GM12878 (cell line): ENCODE measurements around the gene AP1M2. TPM values are rescaled to one million over a fixed set of nuclear protein-coding genes. Genes with fewer than 3 reads are reported as not detected.

Experiments used
- ATAC-seq: fragments of 200-7000 bp; cut with Tn5 transposase; 3 replicates; pipeline ENCODE4 v1.9.1; 2020; ENCODE audit warnings: mild to moderate bottlenecking, moderate library complexity
- BruUV-seq: library from RNA; stranded (reverse); fragments of 400-500 nt; replicated peaks from 2 replicates; lab custom pipeline; 2021; lab: Mats Ljungman, UMichigan
- CTCF ChIA-PET: fragments of 300-600 bp; sonication (Branson Sonifier 250); formaldehyde crosslinking; extraction: SDS; loops from one replicate; lab custom pipeline; 2021; ENCODE audit warnings: inconsistent platforms; lab: Yijun Ruan, JAX
- POLR2A ChIA-PET: fragments of 350-600 bp; formaldehyde crosslinking; extraction: SDS; loops from one replicate; lab custom pipeline; 2021; ENCODE audit warnings: inconsistent platforms; lab: Charles Lee
- RAD21 ChIA-PET: fragments of 300-600 bp; sonication (Branson Sonifier 250); formaldehyde crosslinking; loops from one replicate; lab custom pipeline; 2023; ENCODE audit warnings: antibody characterized with exemption; ENCODE audit not compliant: unreplicated experiment; lab: Charles Lee
- SMC1A ChIA-PET: fragments of 300-600 bp; sonication (Branson Sonifier 250); formaldehyde crosslinking; loops from one replicate; lab custom pipeline; 2023; ENCODE audit not compliant: unreplicated experiment, uncharacterized antibody; lab: Charles Lee
- DNase-seq: peaks from one replicate; pipeline ENCODE4 v3.0.0-alpha.2; 2011; ENCODE audit warnings: low read depth, low spot score
- FAIRE-seq: peaks from 3 replicates; lab custom pipeline; 2011; peaks lifted over from hg19 to GRCh38; lab: Jason Lieb, UNC
- H2AFZ ChIP-seq: 2 replicates; pipeline ENCODE4 v1.6.0; 2011; ENCODE audit warnings: low read depth, low read length, control low read depth; ENCODE audit not compliant: control insufficient read depth
- H3K27ac ChIP-seq: 2 replicates; pipeline ENCODE4 v1.5.1; 2011; ENCODE audit warnings: control low read depth; ENCODE audit not compliant: control insufficient read depth, insufficient read depth
- H3K27me3 ChIP-seq, 2 experiments: replicated peaks in 1 of 2; 2 replicates each; pipeline versions ENCODE4 v1.6.0 to v1.6.1; 2011; ENCODE audit warnings: low read length in 1 of 2; ENCODE audit not compliant: control insufficient read depth in 2 of 2, insufficient read depth in 2 of 2
- H3K36me3 ChIP-seq, 2 experiments: 2 replicates each; pipeline ENCODE4 v1.5.1; 2011; ENCODE audit warnings: low read length in 1 of 2; ENCODE audit not compliant: control insufficient read depth in 2 of 2, insufficient read depth in 2 of 2
- H3K4me1 ChIP-seq: 2 replicates; pipeline ENCODE4 v1.6.1; 2011; ENCODE audit warnings: mild to moderate bottlenecking, low read length, moderate library complexity, mixed read lengths; ENCODE audit not compliant: control insufficient read depth, insufficient read depth
- H3K4me2 ChIP-seq: 2 replicates; pipeline ENCODE4 v1.6.0; 2011; ENCODE audit warnings: control low read depth; ENCODE audit not compliant: control insufficient read depth, insufficient read depth
- H3K4me3 ChIP-seq: fragments of 200-600 bp; sonication (generic); 2 replicates; pipeline ENCODE4 v1.5.1; 2016
- H3K79me2 ChIP-seq: 2 replicates; pipeline ENCODE4 v1.6.0; 2011; ENCODE audit warnings: low read length; ENCODE audit not compliant: control insufficient read depth, insufficient read depth
- H3K9ac ChIP-seq: 2 replicates; pipeline ENCODE4 v1.8.0; 2011; ENCODE audit warnings: low read length, control low read depth, mixed read lengths; ENCODE audit not compliant: control insufficient read depth, insufficient read depth
- H3K9me3 ChIP-seq: replicated peaks from 3 replicates; pipeline ENCODE4 v1.5.1; 2011; ENCODE audit warnings: mild to moderate bottlenecking, low read length; ENCODE audit not compliant: control insufficient read depth, insufficient read depth
- H4K20me1 ChIP-seq: 2 replicates; pipeline ENCODE4 v1.6.0; 2011; ENCODE audit not compliant: control insufficient read depth, insufficient read depth
- CBFB ChIP-seq: IDR thresholded peaks from 2 replicates; pipeline ENCODE4 v1.6.1; 2016; ENCODE audit warnings: antibody characterized with exemption, low read depth
- CBX3 ChIP-seq: fragments of 200-600 bp; sonication (generic); IDR thresholded peaks from 2 replicates; pipeline ENCODE4 v1.6.1; 2016; ENCODE audit warnings: low read depth, borderline replicate concordance
- EGR1 ChIP-seq, 2 experiments: IDR thresholded peaks; 1 replicate in 1 of 2; 2 replicates in 1 of 2; pipeline ENCODE4 v1.6.1; 2011 to 2012; ENCODE audit warnings: low read depth in 2 of 2, low read length in 2 of 2, borderline replicate concordance in 1 of 2, mild to moderate bottlenecking in 1 of 2, moderate library complexity in 1 of 2
- IKZF1 ChIP-seq: fragments of 450-650 bp; conservative IDR thresholded peaks from 2 replicates; pipeline ENCODE4 v1.6.1; 2017; ENCODE audit warnings: antibody characterized with exemption, mild to moderate bottlenecking
- IKZF2 ChIP-seq, 2 experiments: fragments of 450-650 bp; IDR thresholded peaks; 2 replicates each; pipeline ENCODE4 v1.6.1; 2017; ENCODE audit warnings: mild to moderate bottlenecking in 2 of 2, moderate library complexity in 2 of 2
- PRDM15 ChIP-seq: fragments of 450-650 bp; formaldehyde crosslinking; IDR thresholded peaks from 2 replicates; pipeline ENCODE4 v1.4.0; 2020; ENCODE audit warnings: mild to moderate bottlenecking, moderate library complexity
- RUNX3 ChIP-seq: IDR thresholded peaks from 2 replicates; pipeline ENCODE4 v1.6.1; 2012; ENCODE audit warnings: low read length, inconsistent platforms
- TCF3 ChIP-seq: IDR thresholded peaks from 2 replicates; pipeline ENCODE4 v1.6.1; 2012; ENCODE audit warnings: low read depth, mild to moderate bottlenecking, low read length, borderline replicate concordance; ENCODE audit not compliant: insufficient read depth
- ZBTB4 ChIP-seq: fragments of 450-650 bp; formaldehyde crosslinking; IDR thresholded peaks from 2 replicates; pipeline ENCODE4 v1.4.0; 2022; ENCODE audit warnings: mild to moderate bottlenecking, moderate library complexity
- WGBS: methylation state at CpG from one replicate; pipeline ENCODE4 v1.1.6; 2016; ENCODE audit warnings: low lambda C conversion rate; ENCODE audit not compliant: insufficient replicate concordance, insufficient coverage; ENCODE audit errors: missing lambda C conversion rate; 5-methylcytosine and 5-hydroxymethylcytosine counted together
- in situ Hi-C: fragments of 300-500 bp; cut with MboI; formaldehyde crosslinking; loops from 9 replicates; pipeline ENCODE4 v1.14.3; 2018; ENCODE audit warnings: mixed read lengths
- intact Hi-C: fragments of 100-400 bp; cut with micrococcal nuclease; formaldehyde crosslinking; loops from one replicate; pipeline ENCODE4 v1.14.2; 2022; ENCODE audit not compliant: unreplicated experiment
- polyA plus RNA-seq, 11 experiments: library from polyadenylated mRNA; depleted of rRNA in 4 of 11; unstranded in 6 of 11; stranded (reverse) in 5 of 11; fragments of >200 nt; fragmentation: Nextera tagmentation in 4 of 11; fragmentation: Illumina TruSeq in 1 of 11; extraction: Ambion mirVana in 4 of 11; extraction: Trizol in 1 of 11; gene quantifications; 1 replicate in 1 of 11; 2 replicates in 10 of 11; pipeline versions ENCODE4 v1.2.1 to v1.2.3, GENCODE V29; 2011 to 2016; ENCODE audit warnings: inconsistent platforms in 2 of 11, missing spikeins in 2 of 11, low read depth in 1 of 11
- total RNA-seq, 4 experiments: library from RNA; depleted of rRNA in 3 of 4; stranded (reverse); fragments of >200 nt in 3 of 4; fragmentation: Illumina TruSeq in 1 of 4; extraction: Trizol in 1 of 4; gene quantifications; 2 replicates each; pipeline versions ENCODE4 v1.2.1 to v1.2.3, GENCODE V29; 2013 to 2021

Gene AP1M2
- total and polyA plus RNA-seq, 10 of the 15 experiments (the other 5 are each of a cell fraction or from before 2014, with no cell fraction given): 0.72 TPM; not detected in 9

GRCh38 chr19:10560154-10560553, 27.0 kb downstream of the AP1M2 start:
- H3K36me3 ChIP-seq: peaks cover 13 to 14% of the 10 kb centered on the region in 2 experiments
- intact Hi-C loops (no loop called here), in situ Hi-C loops (no loop called here)
- no peaks in the 10 kb centered on the region for H3K9me3 ChIP-seq
- no peaks in the 10 kb centered on the region for H4K20me1 ChIP-seq
- RAD21 ChIA-PET: no interaction called here
- no peak overlapping the region for H2AFZ ChIP-seq
- BruUV-seq: no TSS peak
- no peak overlapping the region for H3K27ac ChIP-seq
- no peak overlapping the region for H3K4me2 ChIP-seq
- DNase-seq: no peak
- 94% methylated on average over 7 of the region's 7 CpGs for WGBS
- H3K4me3 ChIP-seq: no peak overlapping the region
- peaks cover 9% of the 10 kb centered on the region for H3K4me1 ChIP-seq
- no peak for FAIRE-seq
- H3K27me3 ChIP-seq: no peaks in the 10 kb centered on the region
- SMC1A ChIA-PET: no interaction called here
- H3K79me2 ChIP-seq: peaks cover 9% of the 10 kb centered on the region
- CTCF ChIA-PET: no interaction called here
- no peak for TF ChIP-seq IKZF1
- TF ChIP-seq CBFB: no peak
- TF ChIP-seq PRDM15 (CRISPR knock-in tag): no peak
- TF ChIP-seq RUNX3: no peak
- TF ChIP-seq IKZF2 (IDR thresholded peaks at IDR 0.05): no peak
- no peak for TF ChIP-seq CBX3
- no peak for TF ChIP-seq TCF3
- no peak for TF ChIP-seq EGR1 (IDR thresholded peaks at IDR 0.05; ENCODE audit: borderline replicate concordance in 1 of 2, low read depth in 2 of 2, low read length in 2 of 2)
- no peak for TF ChIP-seq ZBTB4 (CRISPR knock-in tag)
- ATAC-seq: no peak
- no peak overlapping the region for H3K9ac ChIP-seq
- POLR2A ChIA-PET: no interaction called here
